Mesendoderm (in vitro differentiated cells): Measurements from ENCODE around the gene CTSW.

ENCODE experiments used
- DNase-seq: peaks from one replicate; pipeline ENCODE4 v3.0.0; 2013
- H2AK5ac ChIP-seq: 2 replicates; pipeline ENCODE4 v1.6.1; 2013; ENCODE audit warnings: low read length, inconsistent platforms
- H2BK120ac ChIP-seq: 2 replicates; pipeline ENCODE4 v1.6.1; 2013; ENCODE audit warnings: low read depth, mild to moderate bottlenecking, low read length, moderate library complexity, mixed read lengths
- H2BK15ac ChIP-seq: replicated peaks from 2 replicates; pipeline ENCODE4 v1.6.1; 2013; ENCODE audit warnings: low read depth, mild to moderate bottlenecking, moderate library complexity
- H2BK5ac ChIP-seq: 2 replicates; pipeline ENCODE4 v1.6.1; 2013; ENCODE audit warnings: low read length, inconsistent platforms
- H3K18ac ChIP-seq: 2 replicates; pipeline ENCODE4 v1.6.1; 2013; ENCODE audit warnings: mild to moderate bottlenecking, low read length, mixed read lengths
- H3K23ac ChIP-seq: one replicate; pipeline ENCODE4 v1.6.1; 2013; ENCODE audit warnings: low read length
- H3K27ac ChIP-seq: 2 replicates; pipeline ENCODE4 v1.5.1; 2013; ENCODE audit warnings: low read depth, mild to moderate bottlenecking, inconsistent platforms, low read length, moderate library complexity
- H3K27me3 ChIP-seq: 2 replicates; pipeline ENCODE4 v1.6.1; 2013; ENCODE audit warnings: low read length, control low read depth, mild to moderate bottlenecking, inconsistent platforms; ENCODE audit not compliant: insufficient read depth, poor library complexity
- H3K36me3 ChIP-seq: 2 replicates; pipeline ENCODE4 v1.6.1; 2013; ENCODE audit warnings: low read length, inconsistent platforms; ENCODE audit not compliant: control insufficient read depth, insufficient read depth
- H3K4ac ChIP-seq: one replicate; pipeline ENCODE4 v1.6.1; 2013; ENCODE audit warnings: low read depth, mild to moderate bottlenecking, low read length, moderate library complexity
- H3K4me1 ChIP-seq: 2 replicates; pipeline ENCODE4 v1.6.1; 2013; ENCODE audit warnings: low read depth, low read length, inconsistent platforms; ENCODE audit not compliant: control insufficient read depth
- H3K4me2 ChIP-seq: 2 replicates; pipeline ENCODE4 v1.6.1; 2013; ENCODE audit warnings: low read length
- H3K4me3 ChIP-seq: 2 replicates; pipeline ENCODE4 v1.5.1; 2013; ENCODE audit warnings: mild to moderate bottlenecking, low read length
- H3K56ac ChIP-seq: one replicate; pipeline ENCODE4 v1.6.1; 2013; ENCODE audit warnings: low read length
- H3K79me1 ChIP-seq: 2 replicates; pipeline ENCODE4 v1.6.1; 2013; ENCODE audit warnings: low read length, inconsistent platforms
- H3K79me2 ChIP-seq: 2 replicates; pipeline ENCODE4 v1.6.1; 2013; ENCODE audit warnings: mild to moderate bottlenecking, low read length; ENCODE audit not compliant: control insufficient read depth, insufficient read depth
- H3K9ac ChIP-seq: 2 replicates; pipeline ENCODE4 v1.6.1; 2013; ENCODE audit warnings: low read length, inconsistent platforms
- H4K5ac ChIP-seq: one replicate; pipeline ENCODE4 v1.6.1; 2013; ENCODE audit warnings: low read length
- H4K8ac ChIP-seq: one replicate; pipeline ENCODE4 v1.6.1; 2013; ENCODE audit warnings: low read depth, mild to moderate bottlenecking, control low read depth, low read length, moderate library complexity
- WGBS: extraction: QIAGEN DNeasy Blood & Tissue Kit; methylation state at CpG from one replicate; pipeline ENCODE4 v1.1.7; 2013; ENCODE audit warnings: low lambda C conversion rate, missing lambda C conversion rate; ENCODE audit not compliant: insufficient coverage; ENCODE audit errors: extremely low coverage; 5-methylcytosine and 5-hydroxymethylcytosine counted together

Gene CTSW

DNA sequence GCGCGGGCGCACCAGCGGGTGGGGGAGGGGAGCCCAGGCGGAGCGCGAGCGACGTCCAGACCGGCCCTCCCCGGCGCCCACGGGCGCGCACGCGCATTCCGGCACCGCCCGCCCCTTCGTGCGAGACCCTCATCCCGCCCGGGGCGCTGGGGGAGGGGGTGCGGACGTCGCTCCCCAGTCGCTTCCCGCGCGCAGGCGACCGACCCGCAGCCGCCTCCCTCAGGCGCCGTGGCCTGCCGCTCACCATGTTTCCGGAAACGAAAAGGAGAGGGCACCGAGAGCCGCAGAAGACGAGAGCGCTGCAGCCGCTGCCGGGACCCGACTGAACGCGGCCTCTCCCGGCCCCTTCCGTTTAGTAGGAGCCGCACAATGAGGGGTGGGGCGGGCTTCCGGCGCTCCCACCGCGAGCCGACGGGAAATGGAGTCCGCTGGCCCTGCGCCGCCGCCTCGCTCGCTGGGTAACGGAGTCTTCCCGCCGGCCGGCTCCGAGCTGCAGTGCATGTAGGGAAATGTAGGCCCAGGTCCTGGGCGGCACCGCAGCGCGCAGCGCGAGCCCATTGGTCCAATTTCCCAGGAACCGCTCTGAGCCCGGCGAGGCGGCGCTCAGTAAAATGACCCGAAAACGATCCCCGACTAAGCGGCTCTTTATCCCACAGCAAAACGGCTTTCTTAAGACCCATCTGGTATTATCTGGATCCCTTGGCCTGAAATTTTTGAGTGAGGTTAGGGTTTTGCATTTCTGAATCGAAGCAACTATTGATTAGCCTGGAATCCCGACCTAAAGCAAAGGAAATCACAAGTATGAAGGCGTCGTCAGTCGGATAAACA, 21.6 kb upstream of the CTSW start, which contains the start of gene CFL1:
CFL1 (minus strand) TSS at position 328 of the 828 bp plus-strand sequence; CDS start at position 247, 81 bp downstream.
- H2BK120ac ChIP-seq: peak within 1 kb of the TSS; percentile 3
- peak within 1 kb of the TSS; percentile 88 for H2BK5ac ChIP-seq
- no peak within 1 kb of the TSS for H2BK15ac ChIP-seq
- H3K9ac ChIP-seq: peak within 1 kb of the TSS; percentile 98
- peak within 1 kb of the TSS; percentile 100 for H3K4me2 ChIP-seq
- peaks cover 23% of the 10 kb centered on the region for H3K36me3 ChIP-seq
- peak within 1 kb of the TSS; percentile 96 for H3K18ac ChIP-seq
- peak within 1 kb of the TSS; percentile 65 for H3K4me3 ChIP-seq
- peak within 1 kb of the TSS; percentile 45 for H2AK5ac ChIP-seq
- H3K27ac ChIP-seq: peak within 1 kb of the TSS; percentile 98
- peaks cover 3% of the 10 kb centered on the region for H3K4me1 ChIP-seq
- peak within 1 kb of the TSS; percentile 85 for H3K4ac ChIP-seq
- no peak within 1 kb of the TSS for H3K23ac ChIP-seq
- peak; percentile 99 for DNase-seq
- H3K79me2 ChIP-seq: peaks cover 45% of the 10 kb centered on the region
- H3K27me3 ChIP-seq: no peaks in the 10 kb centered on the region
- peaks cover 33% of the 10 kb centered on the region for H3K79me1 ChIP-seq
- WGBS: no CpG with 5 or more reads among the region's 92 CpGs
- H4K8ac ChIP-seq: peak within 1 kb of the TSS; percentile 60
- H3K56ac ChIP-seq: peak within 1 kb of the TSS; percentile 99
- no peak within 1 kb of the TSS for H4K5ac ChIP-seq

DNA sequence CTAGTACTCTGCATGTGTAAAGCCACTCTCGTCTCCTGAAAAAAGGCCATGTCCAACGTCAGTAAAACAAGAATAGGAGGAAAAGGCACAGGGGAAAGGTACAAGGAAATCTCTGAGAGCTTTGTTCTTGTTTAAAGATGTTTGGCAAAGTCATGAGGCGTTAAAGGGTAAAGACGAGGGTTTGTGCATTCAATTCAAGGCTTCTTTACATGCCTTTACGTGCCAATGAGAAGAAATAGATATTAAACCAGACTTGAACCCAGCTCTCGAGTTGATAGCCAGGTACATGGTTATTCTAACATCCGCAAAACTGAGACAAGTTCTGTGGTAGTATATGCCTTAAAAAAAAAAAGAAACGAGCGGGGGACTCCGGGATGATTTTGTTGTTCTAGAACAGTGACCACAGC, 21.0 kb upstream of the CTSW start:
- Histone ChIP-seq H3K27ac (peak overlapping the region; percentile 69), H4K5ac (no peak overlapping the region), H3K4ac (no peak overlapping the region), H3K79me2 (peaks cover 45% of the 10 kb centered on the region), H3K4me3 (peak overlapping the region; percentile 65), H3K56ac (peak overlapping the region; percentile 94), H3K9ac (peak overlapping the region; percentile 76), H3K4me1 (peaks cover 3% of the 10 kb centered on the region), H2BK15ac (no peak overlapping the region), H2BK5ac (peak overlapping the region; percentile 88), H2AK5ac (no peak overlapping the region), H3K36me3 (peaks cover 23% of the 10 kb centered on the region), H3K27me3 (no peaks in the 10 kb centered on the region), H3K79me1 (peaks cover 35% of the 10 kb centered on the region), H2BK120ac (no peak overlapping the region), H3K4me2 (peak overlapping the region; percentile 100), H4K8ac (no peak overlapping the region), H3K23ac (no peak overlapping the region), H3K18ac (peak overlapping the region; percentile 41)
- peak; percentile 49 for DNase-seq
- WGBS: no CpG with 5 or more reads among the region's 10 CpGs

GRCh38 chr11:65859095-65859811, 20.4 kb upstream of the CTSW start:
- Histone ChIP-seq H2AK5ac (no peak overlapping the region), H3K79me2 (peaks cover 42% of the 10 kb centered on the region), H4K5ac (no peak overlapping the region), H3K4me1 (peaks cover 3% of the 10 kb centered on the region), H3K36me3 (peaks cover 22% of the 10 kb centered on the region), H3K56ac (peak overlapping the region; percentile 94), H3K4me2 (peak overlapping the region; percentile 100), H3K23ac (peak overlapping the region; percentile 3), H3K18ac (peak overlapping the region; percentile 46), H3K4me3 (peak overlapping the region; percentile 65), H3K4ac (peak overlapping the region; percentile 85), H4K8ac (no peak overlapping the region), H3K27me3 (no peaks in the 10 kb centered on the region), H2BK5ac (peak overlapping the region; percentile 64), H3K27ac (peak overlapping the region; percentile 87), H2BK120ac (peak overlapping the region; percentile 39), H3K79me1 (peaks cover 31% of the 10 kb centered on the region), H2BK15ac (no peak overlapping the region), H3K9ac (peak overlapping the region; percentile 83)
- peak; percentile 100 for DNase-seq
- WGBS: no CpG with 5 or more reads among the region's 46 CpGs

DNA sequence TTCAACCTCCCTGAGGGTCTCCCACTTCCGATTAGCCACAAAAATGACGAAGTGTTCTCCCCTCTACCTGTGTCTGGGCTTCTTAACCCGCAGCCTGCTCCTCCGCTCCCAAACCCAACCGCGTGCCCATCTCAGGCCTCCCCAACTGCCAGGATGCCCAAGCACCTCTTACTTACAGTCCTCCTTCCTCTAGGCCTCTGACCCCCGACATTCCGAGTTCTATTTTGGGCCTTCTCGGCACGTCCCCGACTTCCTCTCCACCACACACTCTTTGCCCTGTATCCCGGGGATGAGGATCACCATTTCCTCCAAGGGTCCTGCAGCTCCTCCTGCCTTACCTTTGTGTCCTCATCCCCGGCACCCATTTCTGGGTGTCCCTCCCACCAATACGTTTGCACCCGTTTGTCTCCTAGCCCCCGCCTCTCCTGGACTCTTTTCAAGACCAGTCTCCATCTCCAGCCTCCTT, 19.8 kb upstream of the CTSW start:
- Histone ChIP-seq H3K56ac (peak overlapping the region; percentile 81), H3K4ac (peak overlapping the region; percentile 85), H3K79me2 (peaks cover 38% of the 10 kb centered on the region), H2AK5ac (no peak overlapping the region), H3K4me2 (peak overlapping the region; percentile 35), H4K5ac (no peak overlapping the region), H2BK15ac (no peak overlapping the region), H3K23ac (peak overlapping the region; percentile 3), H3K27ac (peak overlapping the region; percentile 87), H3K79me1 (peaks cover 27% of the 10 kb centered on the region), H3K27me3 (no peaks in the 10 kb centered on the region), H3K36me3 (peaks cover 18% of the 10 kb centered on the region), H2BK5ac (peak overlapping the region; percentile 64), H3K9ac (peak overlapping the region; percentile 83), H2BK120ac (peak overlapping the region; percentile 39), H4K8ac (no peak overlapping the region), H3K4me3 (peak overlapping the region; percentile 26), H3K18ac (peak overlapping the region; percentile 46), H3K4me1 (peaks cover 3% of the 10 kb centered on the region)
- no CpG with 5 or more reads among the region's 16 CpGs for WGBS
- no peak for DNase-seq

DNA sequence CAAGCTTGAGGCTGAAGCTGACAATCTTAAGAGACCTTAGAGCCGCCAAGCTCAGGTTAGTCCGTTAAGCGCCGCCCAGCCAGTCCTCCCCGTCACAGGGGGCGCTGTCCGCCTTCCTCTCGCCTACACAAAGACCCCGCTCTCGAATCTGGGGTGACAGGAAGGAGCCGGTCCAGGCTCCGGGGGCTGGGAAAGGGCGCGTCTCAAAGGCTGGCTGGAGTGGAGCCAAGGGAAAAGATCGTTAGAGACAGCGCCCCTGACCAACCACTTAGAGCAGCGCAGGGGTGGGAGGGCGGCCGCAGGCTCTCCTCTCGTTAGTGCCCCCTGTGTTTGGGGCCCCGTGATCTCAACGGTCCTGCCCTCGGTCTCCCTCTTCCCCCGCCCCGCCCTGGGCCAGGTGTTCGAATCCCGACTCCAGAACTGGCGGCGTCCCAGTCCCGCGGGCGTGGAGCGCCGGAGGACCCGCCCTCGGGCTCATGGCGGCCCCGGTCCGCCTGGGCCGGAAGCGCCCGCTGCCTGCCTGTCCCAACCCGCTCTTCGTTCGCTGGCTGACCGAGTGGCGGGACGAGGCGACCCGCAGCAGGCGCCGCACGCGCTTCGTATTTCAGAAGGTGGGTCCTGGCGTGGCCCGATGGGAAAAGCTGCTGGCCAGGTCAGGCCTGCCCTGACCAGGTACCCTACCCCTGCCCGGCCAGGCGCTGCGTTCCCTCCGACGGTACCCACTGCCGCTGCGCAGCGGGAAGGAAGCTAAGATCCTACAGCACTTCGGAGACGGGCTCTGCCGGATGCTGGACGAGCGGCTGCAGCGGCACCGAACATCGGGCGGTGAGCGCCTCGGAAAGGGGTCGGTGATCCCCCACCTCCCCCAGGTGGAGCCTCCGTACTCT, 19.1 kb upstream of the CTSW start, which contains the start of gene MUS81:
MUS81 (plus strand) TSS at position 156 of the 887 bp plus-strand sequence; CDS start at position 477, 321 bp downstream.
- Histone ChIP-seq H3K4me1 (peaks cover 3% of the 10 kb centered on the region), H2BK120ac (peak within 1 kb of the TSS; percentile 39), H4K5ac (no peak within 1 kb of the TSS), H2BK5ac (peak within 1 kb of the TSS; percentile 64), H3K79me1 (peaks cover 24% of the 10 kb centered on the region), H3K27ac (peak within 1 kb of the TSS; percentile 87), H3K27me3 (no peaks in the 10 kb centered on the region), H3K4me2 (peak within 1 kb of the TSS; percentile 97), H4K8ac (no peak within 1 kb of the TSS), H3K36me3 (peaks cover 13% of the 10 kb centered on the region), H3K56ac (peak within 1 kb of the TSS; percentile 95), H3K18ac (peak within 1 kb of the TSS; percentile 46), H3K79me2 (peaks cover 32% of the 10 kb centered on the region), H3K4ac (peak within 1 kb of the TSS; percentile 85), H3K4me3 (peak within 1 kb of the TSS; percentile 65), H3K9ac (peak within 1 kb of the TSS; percentile 83), H3K23ac (peak within 1 kb of the TSS; percentile 89), H2AK5ac (peak within 1 kb of the TSS; percentile 78), H2BK15ac (no peak within 1 kb of the TSS)
- peak; percentile 99 for DNase-seq
- no CpG with 5 or more reads among the region's 78 CpGs for WGBS
